Measurements from ENCODE around the gene GNG13.

GRCh38 chr16:798666-799065 lies 1.9 kb downstream of the GNG13 start:
- no peak for TF ChIP-seq POLR2A (IDR thresholded peaks at IDR 0.05)
- no peak for TF ChIP-seq CTCF (IDR thresholded peaks at IDR 0.05)

Measured in body of pancreas (tissue), 4 donors.